PC-9 (cell line): ENCODE results near the gene SIPA1L3. TPM values are rescaled to one million over a fixed set of nuclear protein-coding genes. Genes with fewer than 3 reads are reported as not detected.

ENCODE experiments used
- BruUV-seq: library from RNA; stranded (reverse); fragments of 400-500 nt; replicated peaks from 2 replicates; lab custom pipeline; 2021; lab: Mats Ljungman, UMichigan
- CTCF ChIA-PET: fragments of 300-600 bp; sonication (Branson Sonifier 250); formaldehyde crosslinking; loops from one replicate; lab custom pipeline; 2022; ENCODE audit warnings: antibody characterized with exemption; lab: Charles Lee
- POLR2A ChIA-PET: fragments of 300-600 bp; sonication (Branson Sonifier 250); formaldehyde crosslinking; loops from one replicate; lab custom pipeline; 2022; ENCODE audit warnings: antibody characterized with exemption; ENCODE audit not compliant: unreplicated experiment; lab: Charles Lee
- DNase-seq, 2 experiments: peaks; one replicate each; pipeline versions ENCODE4 v3.0.0 to v3.0.0-alpha.2; 2015 to 2022; ENCODE audit warnings: mixed read lengths in 1 of 2
- H2AFZ ChIP-seq: fragments of 200-600 bp; sonication (generic); 2 replicates; pipeline ENCODE4 v1.8.1; 2017; ENCODE audit warnings: antibody characterized with exemption
- H3F3A ChIP-seq: fragments of 200-600 bp; sonication (generic); 2 replicates; pipeline ENCODE4 v1.8.1; 2017; ENCODE audit warnings: antibody characterized with exemption, mild to moderate bottlenecking, low read depth; ENCODE audit not compliant: insufficient read depth
- H3K27ac ChIP-seq: fragments of 200-600 bp; sonication (generic); 2 replicates; pipeline ENCODE4 v1.6.1; 2016; ENCODE audit warnings: mixed run types
- H3K27me3 ChIP-seq: fragments of 200-600 bp; sonication (generic); 2 replicates; pipeline ENCODE4 v1.6.1; 2016; ENCODE audit warnings: low read depth, mixed run types; ENCODE audit not compliant: insufficient read depth
- H3K36me3 ChIP-seq: fragments of 200-600 bp; sonication (generic); 2 replicates; pipeline ENCODE4 v1.6.1; 2016; ENCODE audit warnings: low read depth, mixed run types
- H3K4me1 ChIP-seq: fragments of 200-600 bp; sonication (generic); replicated peaks from 2 replicates; pipeline ENCODE4 v1.6.1; 2016; ENCODE audit warnings: mixed run types; ENCODE audit not compliant: insufficient read depth
- H3K4me2 ChIP-seq: fragments of 200-600 bp; sonication (generic); 2 replicates; pipeline ENCODE4 v1.6.1; 2017; ENCODE audit warnings: mixed run types
- H3K4me3 ChIP-seq: fragments of 200-600 bp; sonication (generic); 2 replicates; pipeline ENCODE4 v1.6.1; 2016; ENCODE audit warnings: mixed run types
- H3K79me2 ChIP-seq: fragments of 200-600 bp; sonication (generic); 2 replicates; pipeline ENCODE4 v1.6.1; 2017; ENCODE audit warnings: low read depth, mixed run types
- H3K9me2 ChIP-seq: fragments of 200-600 bp; sonication (generic); 2 replicates; pipeline ENCODE4 v1.8.1; 2017; ENCODE audit warnings: mild to moderate bottlenecking; ENCODE audit not compliant: insufficient read depth
- H3K9me3 ChIP-seq: fragments of 200-600 bp; sonication (generic); 2 replicates; pipeline ENCODE4 v1.8.1; 2016; ENCODE audit warnings: low read depth; ENCODE audit not compliant: insufficient read depth
- H4K20me1 ChIP-seq: fragments of 200-600 bp; sonication (generic); 2 replicates; pipeline ENCODE4 v1.8.1; 2017; ENCODE audit not compliant: insufficient read depth
- EZH2 ChIP-seq: fragments of 200-600 bp; sonication (generic); IDR thresholded peaks from 2 replicates; pipeline ENCODE4 v1.8.0; 2017; ENCODE audit warnings: antibody characterized with exemption, low read depth
- intact Hi-C: fragments of 100-400 bp; cut with micrococcal nuclease; formaldehyde crosslinking; loops from one replicate; pipeline ENCODE4 v1.10.0; 2022; ENCODE audit not compliant: unreplicated experiment
- total RNA-seq: library from RNA; stranded (reverse); gene quantifications from 2 replicates; pipeline ENCODE4 v1.2.3, GENCODE V29; 2021
- TF ChIP-seq, protein P1 (sequence below): fragments of 200-600 bp; sonication (generic); conservative IDR thresholded peaks from 2 replicates; pipeline ENCODE4 v1.6.1; 2017; ENCODE audit warnings: mixed run types, antibody characterized with exemption, mild to moderate bottlenecking, moderate library complexity

The SIPA1L3 gene
- total RNA-seq, 1 experiment from 2014 or later: 55.2 TPM

DNA sequence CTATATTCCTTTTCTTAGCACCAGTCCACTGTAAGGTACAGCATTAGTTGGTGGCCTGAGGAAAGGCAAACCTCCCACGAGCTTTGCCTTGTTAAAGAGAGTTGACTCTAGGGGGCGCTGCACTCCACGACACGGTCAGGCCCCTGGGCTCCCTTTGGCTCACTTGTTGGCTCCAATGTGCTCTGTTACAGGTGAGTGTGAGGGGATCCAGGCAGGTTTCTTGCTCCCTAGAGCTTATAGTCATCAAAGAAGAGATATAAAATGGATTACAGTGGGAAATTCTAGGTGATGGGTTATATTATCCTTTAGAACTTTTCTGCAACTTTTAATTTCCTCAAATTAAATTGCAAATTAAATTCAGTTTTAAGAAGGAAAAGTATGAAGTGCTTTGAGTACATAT lies 4.3 kb upstream of the SIPA1L3 start:
- ChIA-PET CTCF (interaction anchor here (0.6 to 1.6 kb wide), 7 partner anchors 29 to 485 kb away, joined by 3 to 9 read pairs (median 4); partner anchors contain the start of gene GGN), POLR2A (interaction anchor here (0.6 to 0.7 kb wide), 3 partner anchors 88 to 744 kb away, joined by 3 to 4 read pairs (median 4); no protein-coding TSS in a partner anchor)
- H2AFZ ChIP-seq: no peak overlapping the region
- H3K27ac ChIP-seq: no peak overlapping the region
- no peaks in the 10 kb centered on the region for H3K9me3 ChIP-seq
- no peaks in the 10 kb centered on the region for H4K20me1 ChIP-seq
- H3F3A ChIP-seq: peaks cover 13% of the 10 kb centered on the region
- H3K9me2 ChIP-seq: no peaks in the 10 kb centered on the region
- peak; percentile 61 to 79 for DNase-seq
- BruUV-seq: no TSS peak
- H3K4me1 ChIP-seq: peaks cover 8% of the 10 kb centered on the region
- no peaks in the 10 kb centered on the region for H3K36me3 ChIP-seq
- H3K79me2 ChIP-seq: peaks cover 4% of the 10 kb centered on the region
- H3K4me2 ChIP-seq: no peak overlapping the region
- intact Hi-C loops: loop anchor here (1.0 to 10.0 kb wide), 7 partner anchors 88 to 482 kb away; partner anchors contain the start of genes CATSPERG, GGN, KCNK6 and SPRED3
- H3K27me3 ChIP-seq: no peaks in the 10 kb centered on the region
- no peak overlapping the region for H3K4me3 ChIP-seq
- TF ChIP-seq, protein P1, sequence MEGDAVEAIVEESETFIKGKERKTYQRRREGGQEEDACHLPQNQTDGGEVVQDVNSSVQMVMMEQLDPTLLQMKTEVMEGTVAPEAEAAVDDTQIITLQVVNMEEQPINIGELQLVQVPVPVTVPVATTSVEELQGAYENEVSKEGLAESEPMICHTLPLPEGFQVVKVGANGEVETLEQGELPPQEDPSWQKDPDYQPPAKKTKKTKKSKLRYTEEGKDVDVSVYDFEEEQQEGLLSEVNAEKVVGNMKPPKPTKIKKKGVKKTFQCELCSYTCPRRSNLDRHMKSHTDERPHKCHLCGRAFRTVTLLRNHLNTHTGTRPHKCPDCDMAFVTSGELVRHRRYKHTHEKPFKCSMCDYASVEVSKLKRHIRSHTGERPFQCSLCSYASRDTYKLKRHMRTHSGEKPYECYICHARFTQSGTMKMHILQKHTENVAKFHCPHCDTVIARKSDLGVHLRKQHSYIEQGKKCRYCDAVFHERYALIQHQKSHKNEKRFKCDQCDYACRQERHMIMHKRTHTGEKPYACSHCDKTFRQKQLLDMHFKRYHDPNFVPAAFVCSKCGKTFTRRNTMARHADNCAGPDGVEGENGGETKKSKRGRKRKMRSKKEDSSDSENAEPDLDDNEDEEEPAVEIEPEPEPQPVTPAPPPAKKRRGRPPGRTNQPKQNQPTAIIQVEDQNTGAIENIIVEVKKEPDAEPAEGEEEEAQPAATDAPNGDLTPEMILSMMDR: peak; percentile 92
- TF ChIP-seq EZH2: no peak

DNA sequence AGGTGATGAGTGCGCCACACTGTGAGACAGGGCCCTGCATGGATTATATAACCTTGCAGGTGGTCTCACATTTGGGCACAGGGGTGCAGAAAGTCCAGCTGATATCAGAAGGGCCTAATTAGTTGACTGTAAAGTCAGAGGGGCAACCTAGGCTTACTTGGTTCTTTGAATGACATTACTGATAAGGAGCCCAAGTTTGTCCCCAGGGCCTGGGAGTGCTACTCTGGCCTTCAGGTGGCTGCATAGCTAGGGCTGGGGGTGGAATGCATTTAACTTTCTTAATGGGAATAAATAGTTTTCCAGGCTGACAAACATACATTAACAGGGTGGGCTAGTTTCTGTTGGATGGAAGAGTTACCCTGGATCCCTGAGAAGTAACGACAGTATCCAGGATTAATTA lies 3.9 kb upstream of the SIPA1L3 start:
- Histone ChIP-seq H3K4me2 (no peak overlapping the region), H3F3A (peaks cover 13% of the 10 kb centered on the region), H3K79me2 (peaks cover 9% of the 10 kb centered on the region), H2AFZ (no peak overlapping the region), H3K27ac (no peak overlapping the region), H3K9me2 (no peaks in the 10 kb centered on the region), H3K27me3 (no peaks in the 10 kb centered on the region), H3K4me3 (no peak overlapping the region), H3K36me3 (no peaks in the 10 kb centered on the region), H3K4me1 (peaks cover 12% of the 10 kb centered on the region), H4K20me1 (peaks cover 2% of the 10 kb centered on the region; the same call in 1 of the 2 replicates), H3K9me3 (no peaks in the 10 kb centered on the region)
- DNase-seq: no peak
- intact Hi-C loops: loop anchor here (2.0 to 10.0 kb wide), 4 partner anchors 244 to 482 kb away; partner anchors contain the start of genes GGN, KCNK6, SPRED3 and YIF1B
- no peak for TF ChIP-seq EZH2
- TF ChIP-seq, protein P1: no peak
- ChIA-PET POLR2A (interaction anchor here (0.7 kb wide), 2 partner anchors 87 to 292 kb away, joined by 4 read pairs; no protein-coding TSS in a partner anchor), CTCF (interaction anchor here (1.2 to 1.5 kb wide), 4 partner anchors 29 to 485 kb away, joined by 3 to 5 read pairs (median 4); partner anchors contain the start of gene GGN)
- no TSS peak for BruUV-seq

DNA sequence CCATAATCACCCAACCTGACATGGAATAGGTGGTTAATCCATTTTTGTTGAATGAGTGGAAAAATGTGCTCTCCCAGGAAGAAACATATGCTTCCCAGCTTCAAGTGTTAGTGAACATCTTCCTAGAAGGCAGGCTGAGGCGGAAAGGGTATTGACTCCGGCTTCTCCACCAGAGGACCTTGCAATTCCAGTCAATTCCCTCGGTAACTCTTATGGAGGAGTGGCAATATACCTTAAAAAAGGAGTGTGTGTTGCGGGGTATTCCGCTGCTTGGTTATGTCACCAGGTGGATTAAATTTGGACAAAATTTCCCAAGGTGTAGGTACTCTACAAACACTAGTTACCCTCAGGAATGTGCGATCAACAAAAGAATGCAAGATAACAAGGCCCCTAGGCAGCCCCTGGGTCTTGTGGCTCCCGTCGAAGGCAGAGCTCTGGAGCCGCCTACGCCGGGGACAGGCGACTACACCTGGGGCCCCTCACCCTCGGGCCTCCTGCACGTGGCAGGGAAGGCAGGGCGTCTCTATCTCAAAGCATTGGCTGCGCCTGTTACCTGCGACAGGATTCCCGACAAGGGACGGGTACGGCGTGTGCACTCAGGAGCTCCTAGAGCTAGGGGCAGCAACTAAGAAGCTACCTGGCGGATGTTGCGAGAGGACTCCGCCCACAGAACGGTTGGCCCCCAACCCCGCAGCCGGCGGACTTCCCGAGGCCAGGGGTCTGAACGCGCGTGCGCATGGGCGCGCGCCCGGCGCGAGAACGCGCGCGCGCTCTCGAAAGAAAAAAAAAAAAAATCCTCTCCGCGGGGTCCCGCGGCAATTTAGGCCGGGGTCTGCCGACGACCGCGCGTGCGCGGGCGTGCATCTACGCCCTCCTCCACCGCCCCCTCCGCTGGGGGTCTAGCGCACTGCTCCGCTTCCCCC lies 801 bp upstream of the SIPA1L3 start, which contains the start of gene WDR87:
Gene WDR87 (minus strand): TSS at position 649 of the 923 bp plus-strand sequence. CDS start 8,355 bp downstream, outside the sequence.
- no peak for TF ChIP-seq EZH2
- TF ChIP-seq, protein P1: no peak

More for the DNA sequence above, 801 bp upstream of the SIPA1L3 start, which contains the start of gene WDR87:
- no peaks in the 10 kb centered on the region for H3K9me2 ChIP-seq
- ChIA-PET POLR2A (interaction anchor here (0.5 to 0.8 kb wide), 10 partner anchors 82 to 1539 kb away, joined by 3 to 25 read pairs (median 9); partner anchors contain the start of genes PSMD8 and SUPT5H), CTCF (interaction anchor here (0.7 to 2.2 kb wide), 6 partner anchors 26 to 1681 kb away, joined by 3 to 18 read pairs (median 4); no protein-coding TSS in a partner anchor)
- TSS peak; percentile 88 for BruUV-seq
- no peaks in the 10 kb centered on the region for H3K9me3 ChIP-seq
- H3K4me3 ChIP-seq: peak within 1 kb of the TSS; percentile 100
- peaks cover 13% of the 10 kb centered on the region for H3F3A ChIP-seq
- H3K27me3 ChIP-seq: no peaks in the 10 kb centered on the region
- H3K4me1 ChIP-seq: peaks cover 18% of the 10 kb centered on the region
- H2AFZ ChIP-seq: peak within 1 kb of the TSS; percentile 100
- intact Hi-C loops: loop anchor here (1.0 to 10.0 kb wide), 2 partner anchors 26 to 479 kb away; partner anchors contain the start of genes GGN and SPRED3
- DNase-seq: peak; percentile 71 to 78
- no peaks in the 10 kb centered on the region for H3K36me3 ChIP-seq
- H3K27ac ChIP-seq: peak within 1 kb of the TSS; percentile 67
- H4K20me1 ChIP-seq: peaks cover 5% of the 10 kb centered on the region; the same call in 1 of the 2 replicates
- peaks cover 36% of the 10 kb centered on the region for H3K79me2 ChIP-seq
- peak within 1 kb of the TSS; percentile 96 for H3K4me2 ChIP-seq
